Panc1 (cell line): ENCODE data around the gene LHFPL2. TPM values are rescaled to one million over a fixed set of nuclear protein-coding genes. Genes with fewer than 3 reads are reported as not detected.

ENCODE experiments used
- ATAC-seq: fragments of 200-7000 bp; cut with Tn5 transposase; 2 replicates; pipeline ENCODE4 v1.9.1; 2020; ENCODE audit warnings: mild to moderate bottlenecking, moderate library complexity
- BruUV-seq: library from RNA; stranded (reverse); fragments of 400-500 nt; replicated peaks from 2 replicates; lab custom pipeline; 2021; lab: Mats Ljungman, UMichigan
- CTCF ChIA-PET: fragments of 300-600 bp; sonication (Branson Sonifier 250); formaldehyde crosslinking; loops from one replicate; lab custom pipeline; 2022; ENCODE audit warnings: antibody characterized with exemption; lab: Charles Lee
- POLR2A ChIA-PET: fragments of 300-600 bp; sonication (Branson Sonifier 250); formaldehyde crosslinking; loops from one replicate; lab custom pipeline; 2022; ENCODE audit warnings: antibody characterized with exemption; lab: Charles Lee
- DNase-seq: peaks from one replicate; pipeline ENCODE4 v3.0.0-alpha.2; 2010; ENCODE audit warnings: low read depth, low spot score
- H3K27ac ChIP-seq: 2 replicates; pipeline ENCODE4 v1.5.1; 2011; ENCODE audit warnings: mild to moderate bottlenecking, low read length, inconsistent platforms
- H3K27me3 ChIP-seq: fragments of 200-500 bp; sonication (Bioruptor generic); 2 replicates; pipeline ENCODE4 v1.6.0; 2014; ENCODE audit warnings: low read length, inconsistent platforms; ENCODE audit not compliant: control insufficient read depth, insufficient read depth
- H3K36me3 ChIP-seq: fragments of 200-500 bp; sonication (Bioruptor generic); 2 replicates; pipeline ENCODE4 v1.5.1; 2014; ENCODE audit warnings: inconsistent platforms, mild to moderate bottlenecking, low read length, moderate library complexity; ENCODE audit not compliant: control insufficient read depth, insufficient read depth
- H3K4me1 ChIP-seq: 2 replicates; pipeline ENCODE4 v1.5.1; 2011; ENCODE audit warnings: inconsistent platforms, mild to moderate bottlenecking, low read length, moderate library complexity; ENCODE audit not compliant: control insufficient read depth, insufficient read depth
- H3K4me3 ChIP-seq, 2 experiments: 2 replicates each; pipeline ENCODE4 v1.5.1; 2011 to 2012; ENCODE audit warnings: low read depth in 2 of 2, low read length in 2 of 2, mild to moderate bottlenecking in 2 of 2, inconsistent platforms in 1 of 2, moderate library complexity in 1 of 2
- H3K9me3 ChIP-seq: fragments of 200-500 bp; sonication (Bioruptor generic); 2 replicates; pipeline ENCODE4 v1.5.1; 2014; ENCODE audit warnings: low read depth, mild to moderate bottlenecking, inconsistent platforms, low read length, moderate library complexity; ENCODE audit not compliant: control insufficient read depth, insufficient read depth
- CTCF ChIP-seq: fragments of 450-650 bp; IDR thresholded peaks from 2 replicates; pipeline ENCODE4 v1.5.1; 2017; ENCODE audit warnings: mild to moderate bottlenecking
- POLR2AphosphoS5 ChIP-seq: IDR thresholded peaks from 2 replicates; pipeline ENCODE4 v1.6.1; 2012; ENCODE audit warnings: mild to moderate bottlenecking, low read depth, low read length, moderate library complexity
- REST ChIP-seq, 2 experiments: IDR thresholded peaks; 2 replicates each; pipeline ENCODE4 v1.6.1; 2011 to 2012; ENCODE audit warnings: low read depth in 2 of 2, control low read depth in 1 of 2, low read length in 1 of 2, mild to moderate bottlenecking in 1 of 2, moderate library complexity in 1 of 2; ENCODE audit not compliant: insufficient read depth in 1 of 2
- SIN3A ChIP-seq: IDR thresholded peaks from 2 replicates; pipeline ENCODE4 v1.6.1; 2012; ENCODE audit warnings: low read depth, mild to moderate bottlenecking, low read length, moderate library complexity, borderline replicate concordance; ENCODE audit not compliant: insufficient read depth
- TCF7L2 ChIP-seq: IDR thresholded peaks from 2 replicates; pipeline ENCODE4 v1.6.1; 2011; ENCODE audit warnings: mild to moderate bottlenecking, low read depth, low read length, inconsistent platforms
- in situ Hi-C: cut with HindIII; loops from 2 replicates; pipeline ENCODE4 v1.10.0; 2016; ENCODE audit warnings: low sequenced_read_pairs, low pct_unique_long_range_greater_than_20kb
- intact Hi-C: fragments of 100-400 bp; cut with micrococcal nuclease; formaldehyde crosslinking; loops from one replicate; pipeline ENCODE4 v1.10.0; 2022; ENCODE audit not compliant: unreplicated experiment
- total RNA-seq: library from RNA; stranded (reverse); gene quantifications from one replicate; pipeline ENCODE4 v1.2.1, GENCODE V29; 2021; ENCODE audit not compliant: unreplicated experiment

The LHFPL2 gene
- total RNA-seq, 1 experiment from 2014 or later: 25.8 TPM

GRCh38 chr5:78661691-78662090 is 13.1 kb upstream of the LHFPL2 start:
- no peak for TF ChIP-seq TCF7L2
- no peak for TF ChIP-seq REST (IDR thresholded peaks at IDR 0.05; ENCODE audit: insufficient read depth in 1 of 2, low read depth in 2 of 2, low read length in 1 of 2)
- TF ChIP-seq SIN3A: no peak
- no peak for TF ChIP-seq POLR2AphosphoS5
- TF ChIP-seq CTCF: no peak
- ChIA-PET CTCF (no interaction called here), POLR2A (no interaction called here)
- intact Hi-C loops (no loop called here), in situ Hi-C loops (no loop called here)
- DNase-seq: no peak
- BruUV-seq: no TSS peak
- Histone ChIP-seq H3K4me1 (no peaks in the 10 kb centered on the region; the same call in 1 of the 2 replicates), H3K27ac (no peak overlapping the region), H3K36me3 (no peaks in the 10 kb centered on the region), H3K27me3 (no peaks in the 10 kb centered on the region; the same call in 1 of the 2 replicates), H3K9me3 (no peaks in the 10 kb centered on the region), H3K4me3 (no peak overlapping the region)
- ATAC-seq: no peak

- ChIA-PET POLR2A (no interaction called here), CTCF (no interaction called here)
- no TSS peak for BruUV-seq
- H3K4me3 ChIP-seq: no peak overlapping the region
- intact Hi-C loops (no loop called here), in situ Hi-C loops (no loop called here)
- H3K27me3 ChIP-seq: no peaks in the 10 kb centered on the region; the same call in 1 of the 2 replicates
- no peaks in the 10 kb centered on the region for H3K4me1 ChIP-seq
- no peak overlapping the region for H3K27ac ChIP-seq
- H3K9me3 ChIP-seq: no peaks in the 10 kb centered on the region
- H3K36me3 ChIP-seq: no peaks in the 10 kb centered on the region
- ATAC-seq: no peak
- no peak for DNase-seq
- TF ChIP-seq CTCF (no peak), REST (IDR thresholded peaks at IDR 0.05; ENCODE audit: insufficient read depth in 1 of 2, low read depth in 2 of 2, low read length in 1 of 2) (no peak), POLR2AphosphoS5 (no peak), TCF7L2 (no peak), SIN3A (no peak)
Measured at GRCh38 chr5:78661044-78661443, 12.5 kb upstream of the LHFPL2 start.
